Caco-2 (cell line): ENCODE measurements around the gene PPP1R10. TPM values are rescaled to one million over a fixed set of nuclear protein-coding genes. Genes with fewer than 3 reads are reported as not detected.
"Not testable (repeated sequence)": the region's sequence is repeated elsewhere in the genome, so short reads cannot be mapped to it uniquely, and the experiment has no call there.

Experiments
- Bru-seq: library from RNA; stranded (reverse); fragments of 400-500 nt; gene quantifications from one replicate; lab custom pipeline; 2021; lab: Mats Ljungman, UMichigan
- BruChase-seq, 2 experiments: library from RNA; stranded (reverse); fragments of 400-500 nt; gene quantifications; one replicate each; lab custom pipeline; 2021; lab: Mats Ljungman, UMichigan
- BruUV-seq: library from RNA; stranded (reverse); fragments of 400-500 nt; replicated peaks from 2 replicates; lab custom pipeline; 2021; lab: Mats Ljungman, UMichigan
- CTCF ChIA-PET: fragments of 300-600 bp; sonication (Branson Sonifier 250); formaldehyde crosslinking; loops from one replicate; lab custom pipeline; 2022; ENCODE audit warnings: antibody characterized with exemption; lab: Charles Lee
- POLR2A ChIA-PET: fragments of 300-600 bp; sonication (Branson Sonifier 250); formaldehyde crosslinking; loops from one replicate; lab custom pipeline; 2022; ENCODE audit warnings: antibody characterized with exemption; lab: Charles Lee
- DNase-seq, 2 experiments: peaks; one replicate each; pipeline versions ENCODE4 v3.0.0 to v3.0.0-alpha.2; 2020 to 2022
- H3K27me3 ChIP-seq: replicated peaks from 2 replicates; pipeline ENCODE4 v1.6.0; 2011; ENCODE audit warnings: low read length; ENCODE audit not compliant: control insufficient read depth, insufficient read depth
- H3K36me3 ChIP-seq: 2 replicates; pipeline ENCODE4 v1.5.1; 2011; ENCODE audit warnings: low read length; ENCODE audit not compliant: control insufficient read depth, insufficient read depth
- H3K4me1 ChIP-seq: fragments of 250-450 bp; sonication (Bioruptor Pico); 2 replicates; pipeline ENCODE4 v1.5.1; 2020; ENCODE audit warnings: mild to moderate bottlenecking
- H3K4me3 ChIP-seq: 2 replicates; pipeline ENCODE4 v1.5.1; 2011; ENCODE audit warnings: low read depth, mild to moderate bottlenecking, control low read depth, low read length
- H3K9me3 ChIP-seq: fragments of 250-450 bp; sonication (Bioruptor Pico); 2 replicates; pipeline ENCODE4 v1.5.1; 2020; ENCODE audit warnings: mild to moderate bottlenecking, moderate library complexity
- H3K27ac Mint-ChIP-seq: one replicate; pipeline ENCODE4 v1.8.0; 2022; ENCODE audit warnings: mixed read lengths; ENCODE audit not compliant: unreplicated experiment
- H3K27me3 Mint-ChIP-seq: one replicate; pipeline ENCODE4 v1.8.0; 2022; ENCODE audit warnings: mixed read lengths; ENCODE audit not compliant: insufficient read depth, unreplicated experiment
- H3K36me3 Mint-ChIP-seq: one replicate; pipeline ENCODE4 v1.8.0; 2022; ENCODE audit warnings: mild to moderate bottlenecking, mixed read lengths; ENCODE audit not compliant: insufficient read depth, unreplicated experiment
- H3K4me1 Mint-ChIP-seq: one replicate; pipeline ENCODE4 v1.8.0; 2022; ENCODE audit warnings: low read depth, mixed read lengths; ENCODE audit not compliant: unreplicated experiment
- H3K4me3 Mint-ChIP-seq: one replicate; pipeline ENCODE4 v1.8.0; 2022; ENCODE audit warnings: mild to moderate bottlenecking, moderate library complexity, mixed read lengths; ENCODE audit not compliant: unreplicated experiment
- H3K9me3 Mint-ChIP-seq: one replicate; pipeline ENCODE4 v1.8.0; 2022; ENCODE audit warnings: mixed read lengths; ENCODE audit not compliant: unreplicated experiment
- CTCF ChIP-seq, 2 experiments: fragments of 200-600 bp in 1 of 2; IDR thresholded peaks; 1 replicate in 1 of 2; 2 replicates in 1 of 2; pipeline versions ENCODE4 v1.5.1 to v1.8.0; 2011 to 2022; ENCODE audit warnings: antibody characterized with exemption in 1 of 2, control low read depth in 1 of 2, inconsistent platforms in 1 of 2, low read depth in 1 of 2, low read length in 1 of 2, mild to moderate bottlenecking in 1 of 2, moderate library complexity in 1 of 2; ENCODE audit not compliant: insufficient read depth in 1 of 2, severe bottlenecking in 1 of 2, unreplicated experiment in 1 of 2
- intact Hi-C: fragments of 100-400 bp; cut with micrococcal nuclease; formaldehyde crosslinking; loops from one replicate; pipeline ENCODE4 v1.10.0; 2022; ENCODE audit not compliant: unreplicated experiment
- long read RNA-seq: library from polyadenylated mRNA; stranded (forward); transcript quantifications from one replicate; pipeline ENCODE4 v2.0.0, GENCODE V29; 2022
- total RNA-seq: library from RNA; stranded (reverse); gene quantifications from 2 replicates; pipeline ENCODE4 v1.2.3, GENCODE V29; 2022

The PPP1R10 gene
- total RNA-seq (91.3 and 95.4 TPM in 2 replicates), Bru-seq, nascent RNA (percentile 99 among the genes with signal in this experiment), BruChase-seq, experiment 1, labeled RNA remaining after a 2-hour chase (percentile 96 among the genes with signal in this experiment), BruChase-seq, experiment 2, labeled RNA remaining after a 6-hour chase (percentile 88 among the genes with signal in this experiment)
- long read RNA-seq, full-length matches to known transcripts = 13 of 44 reads
- long read RNA-seq, partial matches to known transcripts = 21 of 44 reads
- long read RNA-seq, other reads (novel, unspliced or antisense) = 10 of 44 reads

GRCh38 chr6:30616811-30617564 is at the start of gene PPP1R10:
Gene PPP1R10 (minus strand): TSS chr6:30617243. CDS start chr6:30609944, 7,299 bp downstream.
- no peaks in the 10 kb centered on the region for H3K4me1 ChIP-seq
- no peak for TF ChIP-seq CTCF (IDR thresholded peaks at IDR 0.05; ENCODE audit: insufficient read depth in 1 of 2, low read depth in 1 of 2, low read length in 1 of 2, severe bottlenecking in 1 of 2, unreplicated experiment in 1 of 2)
- H3K4me3 Mint-ChIP-seq = peak within 1 kb of the TSS; percentile 78
- peaks cover 6% of the 10 kb centered on the region for H3K27me3 Mint-ChIP-seq
- peak within 1 kb of the TSS; percentile 96 for H3K27ac Mint-ChIP-seq
- peak; percentile 99 for DNase-seq
- no TSS peak for BruUV-seq
- H3K27me3 ChIP-seq = no peaks in the 10 kb centered on the region
- peaks cover 76% of the 10 kb centered on the region for H3K36me3 Mint-ChIP-seq
- H3K9me3 Mint-ChIP-seq = no peaks in the 10 kb centered on the region
- peaks cover 22% of the 10 kb centered on the region for H3K4me1 Mint-ChIP-seq
- H3K36me3 ChIP-seq = peaks cover 2% of the 10 kb centered on the region; the same call in 1 of the 2 replicates
- peak within 1 kb of the TSS; percentile 77 for H3K4me3 ChIP-seq
- no peaks in the 10 kb centered on the region for H3K9me3 ChIP-seq
- ChIA-PET POLR2A (interaction anchor here (0.5 to 1.3 kb wide), 3 partner anchors 46 to 100 kb away, joined by 3 to 9 read pairs (median 4); partner anchors contain the start of genes ABCF1 and MDC1), CTCF (interaction anchor here (0.6 kb wide), 1 partner anchor 33 kb away, joined by 3 read pairs; no protein-coding TSS in a partner anchor)
- intact Hi-C loops = loop anchor here (1.0 to 2.0 kb wide), 5 partner anchors 9 to 103 kb away; partner anchors contain the start of genes ATAT1, C6orf136, GNL1 and PRR3

GRCh38 chr6:30666300-30666699 is 49.3 kb upstream of the PPP1R10 start:
- POLR2A ChIA-PET, H3K36me3 ChIP-seq, H3K4me3 Mint-ChIP-seq, H3K4me3 ChIP-seq, DNase-seq, CTCF ChIA-PET, H3K4me1 Mint-ChIP-seq, H3K9me3 Mint-ChIP-seq, intact Hi-C loops, H3K27me3 Mint-ChIP-seq, H3K9me3 ChIP-seq, BruUV-seq, H3K4me1 ChIP-seq, H3K27me3 ChIP-seq, H3K27ac Mint-ChIP-seq: not testable (repeated sequence)
- H3K36me3 Mint-ChIP-seq = peaks cover 76% of the 10 kb centered on the region

- Histone ChIP-seq H3K36me3 (no peaks in the 10 kb centered on the region; the same call in 1 of the 2 replicates), H3K4me1 (no peaks in the 10 kb centered on the region), H3K27me3 (no peaks in the 10 kb centered on the region), H3K4me3 (no peak overlapping the region), H3K9me3 (no peaks in the 10 kb centered on the region)
- no peak for TF ChIP-seq CTCF (IDR thresholded peaks at IDR 0.05; ENCODE audit: insufficient read depth in 1 of 2, low read depth in 1 of 2, low read length in 1 of 2, severe bottlenecking in 1 of 2, unreplicated experiment in 1 of 2)
- BruUV-seq = TSS peak; percentile 34
- POLR2A ChIA-PET = interaction anchor here (1.0 kb wide), 1 partner anchor 19 kb away, joined by 3 read pairs; no protein-coding TSS in a partner anchor
- Mint-ChIP-seq H3K9me3 (no peaks in the 10 kb centered on the region), H3K4me3 (no peak overlapping the region), H3K27ac (no peak overlapping the region), H3K4me1 (peaks cover 2% of the 10 kb centered on the region), H3K27me3 (no peaks in the 10 kb centered on the region), H3K36me3 (peaks cover 71% of the 10 kb centered on the region)
- CTCF ChIA-PET = interaction anchor here (0.6 kb wide), 1 partner anchor 65 kb away, joined by 3 read pairs; no protein-coding TSS in a partner anchor
- no peak for DNase-seq
- intact Hi-C loops = no loop called here
These were observed 48.1 kb upstream of the PPP1R10 start for GRCh38 chr6:30664994-30665767.

- POLR2A ChIA-PET, H3K4me1 ChIP-seq, H3K4me3 ChIP-seq, BruUV-seq, H3K9me3 ChIP-seq, H3K36me3 ChIP-seq, intact Hi-C loops, DNase-seq, H3K9me3 Mint-ChIP-seq, H3K27me3 ChIP-seq, H3K27me3 Mint-ChIP-seq, CTCF ChIA-PET, H3K27ac Mint-ChIP-seq, H3K4me3 Mint-ChIP-seq, H3K4me1 Mint-ChIP-seq: not testable (repeated sequence)
- peaks cover 69% of the 10 kb centered on the region for H3K36me3 Mint-ChIP-seq
These were observed 40.9 kb upstream of the PPP1R10 start for GRCh38 chr6:30657922-30658321.
